HepG2 (cell line): Measurements from ENCODE around the gene PHB1. TPM values are rescaled to one million over a fixed set of nuclear protein-coding genes. Genes with fewer than 3 reads are reported as not detected.

Experiments
- ATAC-seq: fragments of 200-7000 bp; cut with Tn5 transposase; 3 replicates; pipeline ENCODE4 v1.9.1; 2020; ENCODE audit warnings: mild to moderate bottlenecking, moderate library complexity
- BruUV-seq: library from RNA; stranded (reverse); fragments of 400-500 nt; replicated peaks from 2 replicates; lab custom pipeline; 2021; lab: Mats Ljungman, UMichigan
- CTCF ChIA-PET: fragments of 300-600 bp; formaldehyde crosslinking; extraction: SDS; loops from one replicate; lab custom pipeline; 2021; ENCODE audit warnings: low total read pairs, inconsistent platforms, low intra/inter-chr PET ratio; lab: Yijun Ruan, JAX
- POLR2A ChIA-PET: fragments of 350-600 bp; sonication (Branson Sonifier 250); formaldehyde crosslinking; loops from one replicate; lab custom pipeline; 2020; ENCODE audit warnings: antibody characterized with exemption, inconsistent platforms; lab: Yijun Ruan, JAX
- DNase-seq: peaks from one replicate; pipeline ENCODE4 v3.0.0-alpha.2; 2015; ENCODE audit warnings: low spot score
- FAIRE-seq: peaks from 3 replicates; lab custom pipeline; 2011; peaks lifted over from hg19 to GRCh38; lab: Jason Lieb, UNC
- H2AFZ ChIP-seq: one replicate; pipeline ENCODE4 v1.6.1; 2011; ENCODE audit warnings: low read length, inconsistent platforms
- H3K27ac ChIP-seq: fragments of 300-600 bp; 3 replicates; pipeline ENCODE4 v1.8.0; 2011; ENCODE audit warnings: mixed run types, mild to moderate bottlenecking, mixed read lengths, low read length, inconsistent platforms; ENCODE audit not compliant: insufficient read depth; ENCODE audit errors: extremely low read length
- H3K27me3 ChIP-seq, 2 experiments: fragments of 200-600 bp in 1 of 2; 2 replicates in 1 of 2; 3 replicates in 1 of 2; pipeline versions ENCODE4 v1.6.0 to v1.8.0; 2011; ENCODE audit warnings: low read length in 2 of 2, mild to moderate bottlenecking in 2 of 2, moderate library complexity in 2 of 2, inconsistent platforms in 1 of 2; ENCODE audit not compliant: insufficient read depth in 2 of 2, control insufficient read depth in 1 of 2
- H3K36me3 ChIP-seq, 2 experiments: fragments of 200-600 bp in 1 of 2; replicated peaks in 1 of 2; 2 replicates in 1 of 2; 3 replicates in 1 of 2; pipeline versions ENCODE4 v1.5.1 to v1.8.0; 2011; ENCODE audit warnings: low read length in 2 of 2, inconsistent platforms in 1 of 2; ENCODE audit not compliant: insufficient read depth in 2 of 2, control insufficient read depth in 1 of 2
- H3K4me1 ChIP-seq: 2 replicates; pipeline ENCODE4 v1.5.1; 2012; ENCODE audit warnings: low read length, inconsistent platforms; ENCODE audit not compliant: insufficient read depth
- H3K4me2 ChIP-seq: 2 replicates; pipeline ENCODE4 v1.6.0; 2011; ENCODE audit warnings: low read depth, low read length, inconsistent platforms
- H3K4me3 ChIP-seq, 3 experiments: fragments of 200-600 bp in 1 of 3; sonication (generic), shearing (Covaris generic) in 1 of 3; replicated peaks in 1 of 3; 2 replicates each; pipeline ENCODE4 v1.5.1; 2011 to 2016; ENCODE audit warnings: low read length in 3 of 3, inconsistent platforms in 2 of 3, low read depth in 2 of 3, mild to moderate bottlenecking in 2 of 3, control low read depth in 1 of 3, mixed read lengths in 1 of 3; ENCODE audit not compliant: insufficient read depth in 1 of 3
- H3K79me2 ChIP-seq: one replicate; pipeline ENCODE4 v1.6.1; 2011; ENCODE audit warnings: low read length, inconsistent platforms; ENCODE audit not compliant: insufficient read depth
- H3K9ac ChIP-seq: 2 replicates; pipeline ENCODE4 v1.6.0; 2011; ENCODE audit warnings: mild to moderate bottlenecking, low read depth, low read length, inconsistent platforms; ENCODE audit not compliant: insufficient read depth
- H3K9me3 ChIP-seq: 2 replicates; pipeline ENCODE4 v1.5.1; 2012; ENCODE audit warnings: mild to moderate bottlenecking, low read length
- H4K20me1 ChIP-seq: 2 replicates; pipeline ENCODE4 v1.6.0; 2011; ENCODE audit warnings: inconsistent platforms, mild to moderate bottlenecking, low read length, moderate library complexity; ENCODE audit not compliant: insufficient read depth
- ARHGAP35 ChIP-seq: sonication (generic); formaldehyde crosslinking; IDR thresholded peaks from 2 replicates; pipeline ENCODE4 v1.9.0; 2022; ENCODE audit warnings: mild to moderate bottlenecking, inconsistent platforms, moderate library complexity, missing genetic modification reagents, borderline replicate concordance
- DPF2 ChIP-seq: sonication (generic); formaldehyde crosslinking; IDR thresholded peaks from 2 replicates; pipeline ENCODE4 v1.4.0; 2020; ENCODE audit warnings: mild to moderate bottlenecking, low read depth, missing genetic modification reagents, borderline replicate concordance
- GABPA ChIP-seq, 2 experiments: IDR thresholded peaks; 2 replicates each; pipeline ENCODE4 v1.6.1; 2011 to 2016; ENCODE audit warnings: low read depth in 2 of 2, low read length in 1 of 2, missing biosample characterization in 1 of 2, missing genetic modification characterization in 1 of 2
- MBD4 ChIP-seq: IDR thresholded peaks from 2 replicates; pipeline ENCODE4 v1.6.1; 2012; ENCODE audit warnings: low read length, inconsistent platforms, borderline replicate concordance
- NFIC ChIP-seq: IDR thresholded peaks from 2 replicates; pipeline ENCODE4 v1.6.1; 2012; ENCODE audit warnings: mild to moderate bottlenecking, low read length, inconsistent platforms
- PITX1 ChIP-seq: sonication (generic); formaldehyde crosslinking; IDR thresholded peaks from 2 replicates; pipeline ENCODE4 v1.5.1; 2020; ENCODE audit warnings: mild to moderate bottlenecking, missing genetic modification reagents
- SOX6 ChIP-seq, 2 experiments: fragments of 450-650 bp in 1 of 2; sonication (generic) in 1 of 2; formaldehyde crosslinking in 1 of 2; IDR thresholded peaks; 2 replicates each; pipeline versions ENCODE4 v1.4.0 to v1.6.1; 2017 to 2020; ENCODE audit warnings: antibody characterized with exemption in 1 of 2, mild to moderate bottlenecking in 1 of 2, missing genetic modification reagents in 1 of 2
- TAF1 ChIP-seq: sonication (generic); formaldehyde crosslinking; IDR thresholded peaks from 2 replicates; pipeline ENCODE4 v1.4.0; 2020; ENCODE audit warnings: missing genetic modification reagents
- ZNF121 ChIP-seq: sonication (generic); formaldehyde crosslinking; IDR thresholded peaks from 2 replicates; pipeline ENCODE4 v1.5.0; 2020; ENCODE audit warnings: mild to moderate bottlenecking, missing genetic modification reagents
- ZNF296 ChIP-seq: sonication (generic); formaldehyde crosslinking; conservative IDR thresholded peaks from 2 replicates; pipeline ENCODE4 v1.5.0; 2020; ENCODE audit warnings: mild to moderate bottlenecking, missing genetic modification reagents
- ZNF615 ChIP-seq: sonication (generic); formaldehyde crosslinking; IDR thresholded peaks from 2 replicates; pipeline ENCODE4 v1.5.0; 2020; ENCODE audit warnings: mild to moderate bottlenecking, missing genetic modification reagents, borderline replicate concordance
- ZNF709 ChIP-seq: sonication (generic); formaldehyde crosslinking; IDR thresholded peaks from 2 replicates; pipeline ENCODE4 v1.5.0; 2020; ENCODE audit warnings: mild to moderate bottlenecking, missing genetic modification reagents
- ZNF766 ChIP-seq: sonication (generic); formaldehyde crosslinking; IDR thresholded peaks from 2 replicates; pipeline ENCODE4 v1.5.0; 2020; ENCODE audit warnings: missing genetic modification reagents, borderline replicate concordance
- WGBS: methylation state at CpG from one replicate; pipeline ENCODE4 v1.1.6; 2017; ENCODE audit warnings: low lambda C conversion rate; 5-methylcytosine and 5-hydroxymethylcytosine counted together
- in situ Hi-C: cut with HindIII; loops from 2 replicates; pipeline ENCODE4 v1.10.0; 2017; ENCODE audit warnings: low pct_unique_long_range_greater_than_20kb; ENCODE audit not compliant: extremely low pct_ligation_motif_present
- intact Hi-C: fragments of 100-400 bp; cut with micrococcal nuclease; formaldehyde crosslinking; loops from one replicate; pipeline ENCODE4 v1.10.0; 2022; ENCODE audit not compliant: unreplicated experiment
- polyA plus RNA-seq, 8 experiments: library from polyadenylated mRNA; depleted of rRNA in 3 of 8; stranded (reverse) in 7 of 8; unstranded in 1 of 8; fragments of >200 nt; fragmentation: Illumina TruSeq in 4 of 8; extraction: Trizol in 4 of 8; gene quantifications; 2 replicates each; pipeline versions ENCODE4 v1.2.1 to v1.2.3, GENCODE V29; 2011 to 2016; ENCODE audit warnings: low read depth in 4 of 8, missing spikeins in 1 of 8, mixed read lengths in 1 of 8; ENCODE audit not compliant: insufficient read depth in 1 of 8
- total RNA-seq, 5 experiments: library from RNA; depleted of rRNA; stranded (reverse); fragments of >200 nt; fragmentation: Illumina TruSeq; extraction: Trizol; gene quantifications; 2 replicates each; pipeline ENCODE4 v1.2.3, GENCODE V29; 2016; ENCODE audit warnings: low read depth in 1 of 5
- TF ChIP-seq, protein P1 (sequence below): sonication (generic); formaldehyde crosslinking; IDR thresholded peaks from 2 replicates; pipeline ENCODE4 v1.4.0; 2020; ENCODE audit warnings: missing genetic modification reagents, borderline replicate concordance
- TF ChIP-seq, protein P2 (sequence below): sonication (generic); formaldehyde crosslinking; conservative IDR thresholded peaks from 2 replicates; pipeline ENCODE4 v1.4.0; 2020; ENCODE audit warnings: missing genetic modification reagents
- TF ChIP-seq, protein P3 (sequence below): sonication (generic); formaldehyde crosslinking; IDR thresholded peaks from 2 replicates; pipeline ENCODE4 v1.8.1; 2023; ENCODE audit warnings: missing genetic modification reagents, inconsistent platforms, borderline replicate concordance

PHB1 gene
- total and polyA plus RNA-seq, 2 of the 13 experiments (the other 11 are each of a cell fraction or from before 2014, with no cell fraction given), result 515 to 688 TPM

DNA sequence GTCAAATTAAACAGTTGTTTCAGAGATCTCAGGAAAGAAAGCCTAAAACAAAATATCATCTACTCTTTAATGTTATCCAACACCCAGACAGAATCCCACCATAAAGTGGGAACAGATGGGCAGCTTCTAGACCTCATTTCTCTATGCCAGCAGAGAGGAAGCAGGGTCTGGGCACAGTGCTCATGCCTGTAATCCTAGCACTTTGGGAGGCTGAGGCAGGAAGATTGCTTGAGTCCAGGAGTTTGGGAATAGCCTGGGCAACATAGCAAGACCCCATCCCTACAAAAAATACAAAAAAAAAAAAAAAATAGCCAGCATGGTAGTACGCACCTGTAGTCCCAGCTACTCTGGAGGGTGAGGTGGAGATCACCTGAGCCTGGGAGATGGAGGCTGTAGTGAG lies 39.1 kb downstream of the PHB1 start:
- POLR2A ChIA-PET, result no interaction called here
- WGBS, result 70% methylated on average over 1 of the region's 1 CpG

DNA sequence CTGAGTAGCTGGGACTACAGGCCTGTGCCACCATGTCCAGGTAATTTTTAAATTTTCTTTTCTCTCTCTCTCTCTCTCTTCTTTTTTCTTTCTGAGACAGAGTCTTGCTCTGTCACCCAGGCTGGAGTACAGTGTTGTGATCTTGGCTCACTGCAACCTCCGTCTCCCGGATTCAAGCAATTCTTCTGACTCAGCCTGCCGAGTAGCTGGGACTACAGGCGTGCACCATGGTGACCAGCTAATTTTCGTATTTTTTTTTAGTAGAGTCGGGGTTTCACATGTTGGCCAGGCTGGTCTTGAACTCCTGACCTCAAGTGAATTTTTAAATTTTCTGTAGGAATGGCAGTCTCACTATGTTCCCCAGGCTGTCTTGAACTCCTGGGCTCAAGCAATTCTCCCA lies 41.6 kb downstream of the PHB1 start:
- Histone ChIP-seq H3K36me3 (no peaks in the 10 kb centered on the region), H2AFZ (no peak overlapping the region), H4K20me1 (no peaks in the 10 kb centered on the region), H3K4me3 (no peak overlapping the region), H3K4me1 (peaks cover 38% of the 10 kb centered on the region), H3K27ac (no peak overlapping the region), H3K27me3 (no peaks in the 10 kb centered on the region; a peak in 2 of 5 replicates), H3K9me3 (no peaks in the 10 kb centered on the region), H3K79me2 (no peaks in the 10 kb centered on the region), H3K4me2 (no peak overlapping the region), H3K9ac (no peak overlapping the region)
- intact Hi-C loops (no loop called here), in situ Hi-C loops (no loop called here)
- CTCF ChIA-PET, result no interaction called here
- 47% methylated on average over 6 of the region's 6 CpGs for WGBS
- FAIRE-seq, result no peak
- BruUV-seq, result no TSS peak
- no peak for DNase-seq
- ATAC-seq, result no peak
- POLR2A ChIA-PET, result interaction anchor here (1.6 kb wide), 1 partner anchor 11 kb away, joined by 3 read pairs; no protein-coding TSS in a partner anchor
- TF ChIP-seq, protein P1, sequence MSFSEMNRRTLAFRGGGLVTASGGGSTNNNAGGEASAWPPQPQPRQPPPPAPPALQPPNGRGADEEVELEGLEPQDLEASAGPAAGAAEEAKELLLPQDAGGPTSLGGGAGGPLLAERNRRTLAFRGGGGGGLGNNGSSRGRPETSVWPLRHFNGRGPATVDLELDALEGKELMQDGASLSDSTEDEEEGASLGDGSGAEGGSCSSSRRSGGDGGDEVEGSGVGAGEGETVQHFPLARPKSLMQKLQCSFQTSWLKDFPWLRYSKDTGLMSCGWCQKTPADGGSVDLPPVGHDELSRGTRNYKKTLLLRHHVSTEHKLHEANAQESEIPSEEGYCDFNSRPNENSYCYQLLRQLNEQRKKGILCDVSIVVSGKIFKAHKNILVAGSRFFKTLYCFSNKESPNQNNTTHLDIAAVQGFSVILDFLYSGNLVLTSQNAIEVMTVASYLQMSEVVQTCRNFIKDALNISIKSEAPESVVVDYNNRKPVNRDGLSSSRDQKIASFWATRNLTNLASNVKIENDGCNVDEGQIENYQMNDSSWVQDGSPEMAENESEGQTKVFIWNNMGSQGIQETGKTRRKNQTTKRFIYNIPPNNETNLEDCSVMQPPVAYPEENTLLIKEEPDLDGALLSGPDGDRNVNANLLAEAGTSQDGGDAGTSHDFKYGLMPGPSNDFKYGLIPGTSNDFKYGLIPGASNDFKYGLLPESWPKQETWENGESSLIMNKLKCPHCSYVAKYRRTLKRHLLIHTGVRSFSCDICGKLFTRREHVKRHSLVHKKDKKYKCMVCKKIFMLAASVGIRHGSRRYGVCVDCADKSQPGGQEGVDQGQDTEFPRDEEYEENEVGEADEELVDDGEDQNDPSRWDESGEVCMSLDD, result no peak
- TF ChIP-seq MBD4 (no peak), TAF1 (CRISPR knock-in tag) (no peak), PITX1 (CRISPR knock-in tag) (no peak), ZNF766 (CRISPR knock-in tag) (no peak), ZNF296 (CRISPR knock-in tag) (no peak), SOX6 (IDR thresholded peaks at IDR 0.05) (no peak), SOX6 (CRISPR knock-in tag; IDR thresholded peaks at IDR 0.05) (no peak), ZNF709 (CRISPR knock-in tag) (no peak)
- TF ChIP-seq, protein P2, sequence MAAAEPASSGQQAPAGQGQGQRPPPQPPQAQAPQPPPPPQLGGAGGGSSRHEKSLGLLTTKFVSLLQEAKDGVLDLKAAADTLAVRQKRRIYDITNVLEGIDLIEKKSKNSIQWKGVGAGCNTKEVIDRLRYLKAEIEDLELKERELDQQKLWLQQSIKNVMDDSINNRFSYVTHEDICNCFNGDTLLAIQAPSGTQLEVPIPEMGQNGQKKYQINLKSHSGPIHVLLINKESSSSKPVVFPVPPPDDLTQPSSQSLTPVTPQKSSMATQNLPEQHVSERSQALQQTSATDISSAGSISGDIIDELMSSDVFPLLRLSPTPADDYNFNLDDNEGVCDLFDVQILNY (CRISPR knock-in tag), result no peak

More for the DNA sequence above, 39.1 kb downstream of the PHB1 start:
- DNase-seq, result no peak
- no peaks in the 10 kb centered on the region for H3K79me2 ChIP-seq
- in situ Hi-C loops, result no loop called here
- intact Hi-C loops, result no loop called here
- no peak overlapping the region for H3K4me2 ChIP-seq
- ATAC-seq, result no peak
- no peak for FAIRE-seq
- H4K20me1 ChIP-seq, result no peaks in the 10 kb centered on the region
- TF ChIP-seq DPF2 (CRISPR knock-in tag), result no peak
- TF ChIP-seq, protein P3, sequence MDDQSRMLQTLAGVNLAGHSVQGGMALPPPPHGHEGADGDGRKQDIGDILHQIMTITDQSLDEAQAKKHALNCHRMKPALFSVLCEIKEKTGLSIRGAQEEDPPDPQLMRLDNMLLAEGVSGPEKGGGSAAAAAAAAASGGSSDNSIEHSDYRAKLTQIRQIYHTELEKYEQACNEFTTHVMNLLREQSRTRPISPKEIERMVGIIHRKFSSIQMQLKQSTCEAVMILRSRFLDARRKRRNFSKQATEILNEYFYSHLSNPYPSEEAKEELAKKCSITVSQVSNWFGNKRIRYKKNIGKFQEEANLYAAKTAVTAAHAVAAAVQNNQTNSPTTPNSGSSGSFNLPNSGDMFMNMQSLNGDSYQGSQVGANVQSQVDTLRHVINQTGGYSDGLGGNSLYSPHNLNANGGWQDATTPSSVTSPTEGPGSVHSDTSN, result no peak
- no peak for TF ChIP-seq ZNF615
- TF ChIP-seq ARHGAP35 (CRISPR knock-in tag), result no peak
- no peak for TF ChIP-seq NFIC
- TF ChIP-seq ZNF121 (CRISPR knock-in tag), result peak; percentile 30; the same call in 1 of the 2 replicates
- no peak for TF ChIP-seq GABPA (IDR thresholded peaks at IDR 0.05; ENCODE audit: low read depth, low read length)
- TF ChIP-seq GABPA (CRISPR knock-in tag; IDR thresholded peaks at IDR 0.05; ENCODE audit: low read depth), result no peak
- H3K9ac ChIP-seq, result no peak overlapping the region
- no peaks in the 10 kb centered on the region; a peak in 1 of 5 replicates for H3K27me3 ChIP-seq
- peaks cover 17% of the 10 kb centered on the region for H3K4me1 ChIP-seq
- CTCF ChIA-PET, result no interaction called here
- H3K27ac ChIP-seq, result no peak overlapping the region
- H3K36me3 ChIP-seq, result no peaks in the 10 kb centered on the region
- no peak overlapping the region for H3K4me3 ChIP-seq
- H3K9me3 ChIP-seq, result no peaks in the 10 kb centered on the region
- no peak overlapping the region for H2AFZ ChIP-seq
- BruUV-seq, result no TSS peak
